ENCODE measurements around the gene ALDH3B2.
"Not testable (repeated sequence)": the region's sequence is repeated elsewhere in the genome, so short reads cannot be mapped to it uniquely, and the experiment has no call there.

DNA sequence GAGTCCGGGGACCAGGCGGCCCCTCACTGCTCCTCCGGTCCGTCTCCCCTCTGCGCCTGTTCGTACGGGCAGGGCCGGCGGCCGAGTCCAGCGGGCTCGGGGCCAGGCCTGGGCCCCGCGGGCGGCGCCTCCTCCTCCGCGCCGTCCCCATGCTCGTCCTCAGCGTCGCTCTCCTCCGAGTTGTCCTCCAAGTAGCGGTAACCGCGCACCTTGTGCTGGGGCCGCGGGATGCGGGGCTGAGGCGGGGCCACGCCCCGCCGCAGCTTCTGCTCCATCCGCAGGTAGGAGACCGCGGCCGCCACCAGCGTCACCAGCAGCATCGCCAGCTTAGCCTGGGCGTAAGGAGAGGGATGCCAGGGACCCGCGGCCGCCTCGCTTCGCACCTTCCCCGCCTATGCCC, 37.3 kb upstream of the ALDH3B2 start:
- TF ChIP-seq, protein P1, sequence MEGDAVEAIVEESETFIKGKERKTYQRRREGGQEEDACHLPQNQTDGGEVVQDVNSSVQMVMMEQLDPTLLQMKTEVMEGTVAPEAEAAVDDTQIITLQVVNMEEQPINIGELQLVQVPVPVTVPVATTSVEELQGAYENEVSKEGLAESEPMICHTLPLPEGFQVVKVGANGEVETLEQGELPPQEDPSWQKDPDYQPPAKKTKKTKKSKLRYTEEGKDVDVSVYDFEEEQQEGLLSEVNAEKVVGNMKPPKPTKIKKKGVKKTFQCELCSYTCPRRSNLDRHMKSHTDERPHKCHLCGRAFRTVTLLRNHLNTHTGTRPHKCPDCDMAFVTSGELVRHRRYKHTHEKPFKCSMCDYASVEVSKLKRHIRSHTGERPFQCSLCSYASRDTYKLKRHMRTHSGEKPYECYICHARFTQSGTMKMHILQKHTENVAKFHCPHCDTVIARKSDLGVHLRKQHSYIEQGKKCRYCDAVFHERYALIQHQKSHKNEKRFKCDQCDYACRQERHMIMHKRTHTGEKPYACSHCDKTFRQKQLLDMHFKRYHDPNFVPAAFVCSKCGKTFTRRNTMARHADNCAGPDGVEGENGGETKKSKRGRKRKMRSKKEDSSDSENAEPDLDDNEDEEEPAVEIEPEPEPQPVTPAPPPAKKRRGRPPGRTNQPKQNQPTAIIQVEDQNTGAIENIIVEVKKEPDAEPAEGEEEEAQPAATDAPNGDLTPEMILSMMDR (IDR thresholded peaks at IDR 0.05): not testable (repeated sequence)
- not testable (repeated sequence) for TF ChIP-seq POLR2A (IDR thresholded peaks at IDR 0.05)
